SK-N-SH (cell line): ENCODE results near the gene KCNV2.

Experiments used
- EP300 ChIP-seq, 2 experiments: IDR thresholded peaks; 2 replicates each; pipeline versions ENCODE4 v1.4.0 to v1.6.1; 2012; ENCODE audit warnings: borderline replicate concordance in 1 of 2, low read depth in 1 of 2, low read length in 1 of 2
- EZH2phosphoT487 ChIP-seq: fragments of 200-600 bp; sonication (generic); IDR thresholded peaks from 2 replicates; pipeline ENCODE4 v1.6.1; 2017; ENCODE audit warnings: low read depth, mixed run types, mild to moderate bottlenecking, antibody characterized with exemption, moderate library complexity, borderline replicate concordance
- YY1 ChIP-seq: IDR thresholded peaks from 2 replicates; pipeline ENCODE4 v1.4.0; 2012; ENCODE audit warnings: low read depth, mild to moderate bottlenecking
- TF ChIP-seq, protein P1 (sequence below): fragments of 200-600 bp; sonication (generic); IDR thresholded peaks from 2 replicates; pipeline ENCODE4 v1.6.1; 2017; ENCODE audit warnings: antibody characterized with exemption, mild to moderate bottlenecking, moderate library complexity

DNA sequence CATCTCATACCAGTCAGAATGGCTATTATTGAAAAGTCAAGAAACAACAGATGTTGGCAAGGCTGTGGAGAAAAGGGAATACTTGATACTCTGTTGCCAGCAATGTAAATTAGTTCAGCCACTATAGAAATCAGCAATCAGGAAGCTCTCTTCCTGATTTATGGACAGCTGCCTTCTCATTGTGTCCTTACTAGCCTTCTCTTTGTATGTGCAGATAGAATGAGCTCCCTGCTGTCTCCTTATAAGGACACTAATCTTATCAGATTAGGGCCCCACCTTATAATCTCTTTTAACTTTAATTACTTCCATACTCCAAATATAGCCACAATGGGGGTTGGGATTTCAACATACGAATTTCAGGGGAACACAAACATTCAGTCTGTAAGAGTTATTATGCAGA, 38.0 kb downstream of the KCNV2 start:
- TF ChIP-seq, protein P1, sequence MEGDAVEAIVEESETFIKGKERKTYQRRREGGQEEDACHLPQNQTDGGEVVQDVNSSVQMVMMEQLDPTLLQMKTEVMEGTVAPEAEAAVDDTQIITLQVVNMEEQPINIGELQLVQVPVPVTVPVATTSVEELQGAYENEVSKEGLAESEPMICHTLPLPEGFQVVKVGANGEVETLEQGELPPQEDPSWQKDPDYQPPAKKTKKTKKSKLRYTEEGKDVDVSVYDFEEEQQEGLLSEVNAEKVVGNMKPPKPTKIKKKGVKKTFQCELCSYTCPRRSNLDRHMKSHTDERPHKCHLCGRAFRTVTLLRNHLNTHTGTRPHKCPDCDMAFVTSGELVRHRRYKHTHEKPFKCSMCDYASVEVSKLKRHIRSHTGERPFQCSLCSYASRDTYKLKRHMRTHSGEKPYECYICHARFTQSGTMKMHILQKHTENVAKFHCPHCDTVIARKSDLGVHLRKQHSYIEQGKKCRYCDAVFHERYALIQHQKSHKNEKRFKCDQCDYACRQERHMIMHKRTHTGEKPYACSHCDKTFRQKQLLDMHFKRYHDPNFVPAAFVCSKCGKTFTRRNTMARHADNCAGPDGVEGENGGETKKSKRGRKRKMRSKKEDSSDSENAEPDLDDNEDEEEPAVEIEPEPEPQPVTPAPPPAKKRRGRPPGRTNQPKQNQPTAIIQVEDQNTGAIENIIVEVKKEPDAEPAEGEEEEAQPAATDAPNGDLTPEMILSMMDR = no peak
- TF ChIP-seq EP300 (IDR thresholded peaks at IDR 0.05; ENCODE audit: borderline replicate concordance in 1 of 2, low read depth in 1 of 2, low read length in 1 of 2) = no peak
- TF ChIP-seq EZH2phosphoT487 = no peak
- no peak for TF ChIP-seq YY1
